Tibial nerve (tissue), 4 donors: ENCODE data around the gene TUBA1A.
"Not testable (repeated sequence)": the region's sequence is repeated elsewhere in the genome, so short reads cannot be mapped to it uniquely, and the experiment has no call there.

Experiments
- EP300 ChIP-seq, 2 donors: sonication (generic); formaldehyde crosslinking; IDR thresholded peaks; one replicate each; pipeline ENCODE4 v1.6.1; 2017; ENCODE audit warnings: antibody characterized with exemption in 2 of 2, mild to moderate bottlenecking in 1 of 2
- POLR2A ChIP-seq, 2 donors: fragments of 450-650 bp; IDR thresholded peaks; one replicate each; pipeline ENCODE4 v1.6.1; 2017; ENCODE audit warnings: antibody characterized with exemption in 2 of 2, mild to moderate bottlenecking in 2 of 2, moderate library complexity in 2 of 2
- TF ChIP-seq, protein P1 (sequence below), 5 experiments: fragments of 200-600 bp in 3 of 5; fragments of 450-650 bp in 2 of 5; sonication (generic) in 3 of 5; IDR thresholded peaks; one replicate each; pipeline ENCODE4 v1.5.1; 2016 to 2019; ENCODE audit warnings: antibody characterized with exemption in 5 of 5, mild to moderate bottlenecking in 3 of 5, moderate library complexity in 2 of 5

DNA sequence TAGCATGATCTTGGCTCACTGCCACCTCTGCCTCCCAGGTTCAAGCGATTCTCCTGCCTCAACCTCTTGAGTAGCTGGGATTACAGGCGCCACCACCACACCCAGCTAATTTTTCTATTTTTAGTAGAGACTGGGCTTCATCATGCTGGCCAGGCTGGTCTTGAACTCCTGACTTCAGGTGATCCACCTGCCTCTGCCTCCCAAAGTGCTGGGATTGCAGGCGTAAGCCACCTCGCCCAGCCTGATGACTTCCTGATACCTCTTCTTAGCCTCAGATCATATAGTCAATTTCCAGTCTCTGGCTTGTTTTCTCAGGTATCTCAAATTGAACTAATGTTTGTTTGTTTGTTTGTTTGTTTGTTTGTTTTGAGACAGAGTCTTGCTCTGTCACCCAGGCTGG, 4.9 kb upstream of the TUBA1A start:
- TF ChIP-seq, protein P1, sequence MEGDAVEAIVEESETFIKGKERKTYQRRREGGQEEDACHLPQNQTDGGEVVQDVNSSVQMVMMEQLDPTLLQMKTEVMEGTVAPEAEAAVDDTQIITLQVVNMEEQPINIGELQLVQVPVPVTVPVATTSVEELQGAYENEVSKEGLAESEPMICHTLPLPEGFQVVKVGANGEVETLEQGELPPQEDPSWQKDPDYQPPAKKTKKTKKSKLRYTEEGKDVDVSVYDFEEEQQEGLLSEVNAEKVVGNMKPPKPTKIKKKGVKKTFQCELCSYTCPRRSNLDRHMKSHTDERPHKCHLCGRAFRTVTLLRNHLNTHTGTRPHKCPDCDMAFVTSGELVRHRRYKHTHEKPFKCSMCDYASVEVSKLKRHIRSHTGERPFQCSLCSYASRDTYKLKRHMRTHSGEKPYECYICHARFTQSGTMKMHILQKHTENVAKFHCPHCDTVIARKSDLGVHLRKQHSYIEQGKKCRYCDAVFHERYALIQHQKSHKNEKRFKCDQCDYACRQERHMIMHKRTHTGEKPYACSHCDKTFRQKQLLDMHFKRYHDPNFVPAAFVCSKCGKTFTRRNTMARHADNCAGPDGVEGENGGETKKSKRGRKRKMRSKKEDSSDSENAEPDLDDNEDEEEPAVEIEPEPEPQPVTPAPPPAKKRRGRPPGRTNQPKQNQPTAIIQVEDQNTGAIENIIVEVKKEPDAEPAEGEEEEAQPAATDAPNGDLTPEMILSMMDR (IDR thresholded peaks at IDR 0.05), result not testable (repeated sequence)
- TF ChIP-seq EP300, POLR2A (IDR thresholded peaks at IDR 0.05): not testable (repeated sequence)
